Measurements from ENCODE around the gene IGF1R. TPM values are rescaled to one million over a fixed set of nuclear protein-coding genes. Genes with fewer than 3 reads are reported as not detected.

IGF1R gene
- total RNA-seq, 1 donor from 2014 or later = 145 TPM

GRCh38 chr15:98850961-98851572, 202.7 kb downstream of the IGF1R start:
- H3K27ac Mint-ChIP-seq (ENCODE audit: unreplicated experiment) = peak overlapping the region; percentile 90
- peaks cover 11% of the 10 kb centered on the region for H3K27me3 Mint-ChIP-seq (ENCODE audit: unreplicated experiment)
- H3K9me3 Mint-ChIP-seq (ENCODE audit: unreplicated experiment) = peaks cover 21% of the 10 kb centered on the region
- peaks cover 55% of the 10 kb centered on the region for H3K4me1 Mint-ChIP-seq (ENCODE audit: low read depth, unreplicated experiment)
- H3K4me3 Mint-ChIP-seq (ENCODE audit: unreplicated experiment) = peak overlapping the region; percentile 96
- no peaks in the 10 kb centered on the region for H3K36me3 Mint-ChIP-seq (ENCODE audit: unreplicated experiment)
- peak; percentile 58 for TF ChIP-seq CTCF (IDR thresholded peaks at IDR 0.05; ENCODE audit: partially characterized antibody, unreplicated experiment)
- peak; percentile 84 for DNase-seq

- TF ChIP-seq CTCF (IDR thresholded peaks at IDR 0.05; ENCODE audit: partially characterized antibody, unreplicated experiment) = no peak
- Mint-ChIP-seq H3K4me1 (ENCODE audit: low read depth, unreplicated experiment) (peaks cover 60% of the 10 kb centered on the region), H3K4me3 (ENCODE audit: unreplicated experiment) (peak overlapping the region; percentile 96), H3K36me3 (ENCODE audit: unreplicated experiment) (no peaks in the 10 kb centered on the region), H3K27ac (ENCODE audit: unreplicated experiment) (peak overlapping the region; percentile 92), H3K27me3 (ENCODE audit: unreplicated experiment) (peaks cover 11% of the 10 kb centered on the region), H3K9me3 (ENCODE audit: unreplicated experiment) (peaks cover 18% of the 10 kb centered on the region)
- peak; percentile 88 for DNase-seq
Observed at GRCh38 chr15:98853161-98853560, 204.8 kb downstream of the IGF1R start.

GRCh38 chr15:98853617-98854420, 205.5 kb downstream of the IGF1R start:
- no peaks in the 10 kb centered on the region for H3K36me3 Mint-ChIP-seq (ENCODE audit: unreplicated experiment)
- H3K4me1 Mint-ChIP-seq (ENCODE audit: low read depth, unreplicated experiment) = peaks cover 63% of the 10 kb centered on the region
- peaks cover 15% of the 10 kb centered on the region for H3K9me3 Mint-ChIP-seq (ENCODE audit: unreplicated experiment)
- peak overlapping the region; percentile 96 for H3K4me3 Mint-ChIP-seq (ENCODE audit: unreplicated experiment)
- DNase-seq = no peak
- H3K27me3 Mint-ChIP-seq (ENCODE audit: unreplicated experiment) = peaks cover 16% of the 10 kb centered on the region
- H3K27ac Mint-ChIP-seq (ENCODE audit: unreplicated experiment) = peak overlapping the region; percentile 92
- TF ChIP-seq CTCF (IDR thresholded peaks at IDR 0.05; ENCODE audit: partially characterized antibody, unreplicated experiment) = no peak

GRCh38 chr15:98854496-98854895, 206.2 kb downstream of the IGF1R start:
- DNase-seq = no peak
- peak overlapping the region; percentile 96 for H3K4me3 Mint-ChIP-seq (ENCODE audit: unreplicated experiment)
- peaks cover 16% of the 10 kb centered on the region for H3K27me3 Mint-ChIP-seq (ENCODE audit: unreplicated experiment)
- peaks cover 17% of the 10 kb centered on the region for H3K9me3 Mint-ChIP-seq (ENCODE audit: unreplicated experiment)
- H3K27ac Mint-ChIP-seq (ENCODE audit: unreplicated experiment) = no peak overlapping the region
- no peaks in the 10 kb centered on the region for H3K36me3 Mint-ChIP-seq (ENCODE audit: unreplicated experiment)
- no peak for TF ChIP-seq CTCF (IDR thresholded peaks at IDR 0.05; ENCODE audit: partially characterized antibody, unreplicated experiment)
- H3K4me1 Mint-ChIP-seq (ENCODE audit: low read depth, unreplicated experiment) = peaks cover 68% of the 10 kb centered on the region

Data from glutamatergic neuron (in vitro differentiated cells).